K562 (cell line): ENCODE measurements around the gene CAB39. TPM values are rescaled to one million over a fixed set of nuclear protein-coding genes. Genes with fewer than 3 reads are reported as not detected.

ENCODE experiments used
- ATAC-seq: fragments of 200-7000 bp; cut with Tn5 transposase; 3 replicates; pipeline ENCODE4 v1.9.1; 2020; ENCODE audit warnings: moderate library complexity
- BruUV-seq: library from RNA; stranded (reverse); fragments of 400-500 nt; replicated peaks from 2 replicates; lab custom pipeline; 2021; lab: Mats Ljungman, UMichigan
- CTCF ChIA-PET: fragments of 300-600 bp; formaldehyde crosslinking; extraction: SDS; loops from one replicate; lab custom pipeline; 2021; ENCODE audit warnings: low intra/inter-chr PET ratio; lab: Yijun Ruan, JAX
- POLR2A ChIA-PET: fragments of 300-600, 350-650 bp; sonication (Branson Sonifier 250); formaldehyde crosslinking; extraction: SDS; loops from one replicate; lab custom pipeline; 2021; ENCODE audit warnings: antibody characterized with exemption, inconsistent platforms; lab: Yijun Ruan, JAX
- DNase-seq, 4 experiments: peaks; one replicate each; pipeline versions ENCODE4 v3.0.0 to v3.0.0-alpha.2; 2011 to 2018; ENCODE audit warnings: low spot score in 3 of 4, mixed read lengths in 3 of 4; ENCODE audit errors: extremely low read depth in 1 of 4
- FAIRE-seq: peaks from 2 replicates; lab custom pipeline; 2011; peaks lifted over from hg19 to GRCh38; lab: Jason Lieb, UNC
- H2AFZ ChIP-seq: 2 replicates; pipeline ENCODE4 v1.6.0; 2011; ENCODE audit warnings: low read depth, low read length, control low read depth, inconsistent platforms
- H3K27ac ChIP-seq: fragments of 200-600 bp; 3 replicates; pipeline ENCODE4 v1.8.0; 2011; ENCODE audit warnings: low read depth, mild to moderate bottlenecking, control low read depth, inconsistent platforms, low read length, moderate library complexity, mixed read lengths; ENCODE audit errors: extremely low read depth
- H3K27me3 ChIP-seq, 2 experiments: fragments of 300-600 bp in 1 of 2; 2 replicates in 1 of 2; 3 replicates in 1 of 2; pipeline versions ENCODE4 v1.6.0 to v1.8.0; 2011; ENCODE audit warnings: inconsistent platforms in 2 of 2, low read length in 2 of 2, mild to moderate bottlenecking in 1 of 2, mixed read lengths in 1 of 2, moderate library complexity in 1 of 2; ENCODE audit not compliant: control insufficient read depth in 2 of 2, insufficient read depth in 2 of 2
- H3K36me3 ChIP-seq: fragments of 300-600 bp; 3 replicates; pipeline ENCODE4 v1.8.0; 2011; ENCODE audit warnings: mild to moderate bottlenecking, low read length, inconsistent platforms; ENCODE audit not compliant: control insufficient read depth, insufficient read depth
- H3K4me1 ChIP-seq, 2 experiments: fragments of 200-600 bp in 1 of 2; replicated peaks in 1 of 2; 2 replicates in 1 of 2; 3 replicates in 1 of 2; pipeline versions ENCODE4 v1.5.1 to v1.8.0; 2011; ENCODE audit warnings: inconsistent platforms in 2 of 2, low read length in 2 of 2, mild to moderate bottlenecking in 1 of 2, mixed read lengths in 1 of 2, moderate library complexity in 1 of 2; ENCODE audit not compliant: control insufficient read depth in 2 of 2, insufficient read depth in 2 of 2
- H3K4me2 ChIP-seq: 2 replicates; pipeline ENCODE4 v1.6.1; 2011; ENCODE audit warnings: low read length, control low read depth, inconsistent platforms, mixed read lengths; ENCODE audit not compliant: insufficient read depth
- H3K4me3 ChIP-seq: fragments of 200-600 bp; sonication (generic), shearing (Covaris generic); 2 replicates; pipeline ENCODE4 v1.5.1; 2016; ENCODE audit warnings: control low read depth, inconsistent platforms
- H3K79me2 ChIP-seq: fragments of 200-600 bp; 3 replicates; pipeline ENCODE4 v1.8.0; 2011; ENCODE audit warnings: low read length, inconsistent platforms; ENCODE audit not compliant: control insufficient read depth, insufficient read depth
- H3K9ac ChIP-seq, 2 experiments: 2 replicates each; pipeline versions ENCODE4 v1.6.0 to v1.6.1; 2011; ENCODE audit warnings: low read depth in 2 of 2, low read length in 2 of 2, control low read depth in 1 of 2, inconsistent platforms in 1 of 2, mild to moderate bottlenecking in 1 of 2, mixed read lengths in 1 of 2; ENCODE audit not compliant: insufficient read depth in 1 of 2
- H3K9me1 ChIP-seq: one replicate; pipeline ENCODE4 v1.6.0; 2011; ENCODE audit warnings: inconsistent platforms, mild to moderate bottlenecking, low read length, moderate library complexity; ENCODE audit not compliant: control insufficient read depth, insufficient read depth
- H3K9me3 ChIP-seq: replicated peaks from 2 replicates; pipeline ENCODE4 v1.5.1; 2011; ENCODE audit warnings: low read depth, low read length, inconsistent platforms; ENCODE audit not compliant: control insufficient read depth, insufficient read depth
- H4K20me1 ChIP-seq: replicated peaks from 2 replicates; pipeline ENCODE4 v1.6.1; 2011; ENCODE audit warnings: low read length, inconsistent platforms, mixed read lengths; ENCODE audit not compliant: control insufficient read depth, insufficient read depth
- BMI1 ChIP-seq: fragments of 150-350 bp; IDR thresholded peaks from 2 replicates; pipeline ENCODE4 v1.6.1; 2014; ENCODE audit warnings: low read length
- KLF16 ChIP-seq: IDR thresholded peaks from 2 replicates; pipeline ENCODE4 v1.6.1; 2016; ENCODE audit warnings: antibody characterized with exemption
- MYNN ChIP-seq, 2 experiments: sonication (generic); formaldehyde crosslinking in 1 of 2; IDR thresholded peaks; 2 replicates each; pipeline versions ENCODE4 v1.5.0 to v1.6.1; 2016 to 2020; ENCODE audit warnings: antibody characterized with exemption in 1 of 2, missing genetic modification reagents in 1 of 2
- PCBP2 ChIP-seq: fragments of 200-400 bp; formaldehyde crosslinking; IDR thresholded peaks from 2 replicates; pipeline ENCODE4 v1.6.1; 2018; ENCODE audit warnings: low read length, low read depth, mild to moderate bottlenecking, moderate library complexity; ENCODE audit not compliant: poor library complexity, severe bottlenecking
- RFX7 ChIP-seq: fragments of 250-450 bp; sonication (Bioruptor Pico); IDR thresholded peaks from 2 replicates; pipeline ENCODE4 v1.5.1; 2021; ENCODE audit warnings: mild to moderate bottlenecking
- U2AF2 ChIP-seq: fragments of 200-400 bp; formaldehyde crosslinking; optimal IDR thresholded peaks from 2 replicates; pipeline ENCODE3; 2017; ENCODE audit warnings: low read depth, mild to moderate bottlenecking, low read length
- ZFX ChIP-seq: sonication (generic); formaldehyde crosslinking; IDR thresholded peaks from 2 replicates; pipeline ENCODE4 v1.8.0; 2022; ENCODE audit warnings: mild to moderate bottlenecking, missing genetic modification reagents, moderate library complexity
- ZNF583 ChIP-seq: fragments of 250-450 bp; sonication (Bioruptor Pico); IDR thresholded peaks from 2 replicates; pipeline ENCODE4 v1.4.0; 2020
- WGBS: fragments of 100-300 bp; shearing (Covaris generic); methylation state at CpG from one replicate; pipeline ENCODE4 v1.1.6; 2016; ENCODE audit warnings: low coverage, mixed read lengths; ENCODE audit not compliant: insufficient coverage; ENCODE audit errors: missing lambda C conversion rate; 5-methylcytosine and 5-hydroxymethylcytosine counted together
- in situ Hi-C: fragments of 300-500 bp; cut with MboI; formaldehyde crosslinking; loops from 4 replicates; pipeline ENCODE4 v1.15.0; 2018; ENCODE audit warnings: inconsistent platforms, mixed read lengths
- intact Hi-C: fragments of 100-400 bp; cut with micrococcal nuclease; formaldehyde crosslinking; loops from 2 replicates; pipeline ENCODE4 v1.14.2; 2022
- polyA plus RNA-seq, 8 experiments: library from polyadenylated mRNA; depleted of rRNA in 4 of 8; stranded (reverse) in 5 of 8; unstranded in 3 of 8; fragments of >200 nt; fragmentation: Nextera tagmentation in 2 of 8; fragmentation: Illumina TruSeq in 1 of 8; extraction: Ambion mirVana in 2 of 8; extraction: Trizol in 1 of 8; gene quantifications; 2 replicates each; pipeline versions ENCODE4 v1.2.1 to v1.2.3, GENCODE V29; 2011 to 2014; ENCODE audit warnings: inconsistent platforms in 1 of 8, missing spikeins in 1 of 8
- total RNA-seq, 7 experiments: library from RNA; depleted of rRNA in 6 of 7; stranded (reverse); fragments of >200 nt in 6 of 7; fragmentation: Illumina TruSeq in 2 of 7; extraction: Trizol in 2 of 7; gene quantifications; 2 replicates each; pipeline versions ENCODE4 v1.2.1 to v1.2.3, GENCODE V29; 2011 to 2021; ENCODE audit warnings: low replicate concordance in 1 of 7
- TF ChIP-seq, protein P1 (sequence below), 2 experiments: fragments of 450-650 bp; formaldehyde crosslinking in 1 of 2; IDR thresholded peaks; 2 replicates each; pipeline versions ENCODE4 v1.4.0 to v1.6.1; 2014 to 2020; ENCODE audit warnings: mild to moderate bottlenecking in 2 of 2, borderline replicate concordance in 1 of 2, low read depth in 1 of 2
- TF ChIP-seq, protein P2 (sequence below): fragments of 250-450 bp; sonication (Bioruptor Pico); IDR thresholded peaks from 2 replicates; pipeline ENCODE4 v1.8.0; 2021; ENCODE audit warnings: mild to moderate bottlenecking, moderate library complexity

The CAB39 gene
- total and polyA plus RNA-seq, 9 of the 15 experiments (the other 6 are each of a cell fraction or from before 2014, with no cell fraction given) = 27.2 to 94.4 (median 70.1) TPM

DNA sequence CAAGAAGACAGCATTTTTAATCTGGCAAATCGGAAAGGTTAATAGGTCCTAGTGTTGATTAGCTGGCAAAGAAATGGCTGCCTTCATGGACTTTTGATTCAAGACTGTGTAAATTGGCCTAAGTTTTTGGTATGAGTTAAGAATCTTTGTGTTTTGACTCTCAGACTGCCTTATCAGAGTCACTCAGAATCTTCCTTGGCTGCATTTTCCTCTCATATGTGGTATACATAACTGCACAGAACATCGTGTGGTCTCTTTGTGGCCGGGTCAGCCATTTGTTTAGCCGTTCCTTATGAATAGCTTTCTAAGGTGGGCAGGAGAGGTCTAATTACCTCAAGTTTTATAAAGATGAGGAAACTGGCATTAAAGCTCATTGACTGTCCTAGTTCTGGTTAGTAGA, 30.1 kb downstream of the CAB39 start:
- 60% methylated on average over 4 of the region's 4 CpGs for WGBS
- no peak overlapping the region for H3K4me3 ChIP-seq
- ChIA-PET POLR2A (interaction anchor here (0.6 to 1.2 kb wide), 3 partner anchors 12 to 33 kb away, joined by 3 read pairs; no protein-coding TSS in a partner anchor), CTCF (interaction anchor here (0.7 kb wide), 1 partner anchor 1229 kb away, joined by 3 read pairs; no protein-coding TSS in a partner anchor)
- no TSS peak for BruUV-seq
- no peaks in the 10 kb centered on the region for H3K9me3 ChIP-seq
- peaks cover 80% of the 10 kb centered on the region for H3K36me3 ChIP-seq
- H3K27ac ChIP-seq = no peak overlapping the region
- no peak overlapping the region for H3K9ac ChIP-seq
- H3K9me1 ChIP-seq = no peaks in the 10 kb centered on the region
- ATAC-seq = peak; percentile 37
- H3K79me2 ChIP-seq = peaks cover 95% of the 10 kb centered on the region
- peaks cover 4 to 18% of the 10 kb centered on the region in 2 experiments; a peak in 3 of 5 replicates for H3K4me1 ChIP-seq
- DNase-seq = no peak
- no peaks in the 10 kb centered on the region for H3K27me3 ChIP-seq
- intact Hi-C loops = no loop called here
- in situ Hi-C loops = no loop called here
- no peak overlapping the region for H2AFZ ChIP-seq
- H3K4me2 ChIP-seq = no peak overlapping the region
- H4K20me1 ChIP-seq = no peaks in the 10 kb centered on the region; the same call in 1 of the 2 replicates
- FAIRE-seq = peak; percentile 37
- TF ChIP-seq BMI1 (no peak), PCBP2 (no peak), U2AF2 (no peak), MYNN (IDR thresholded peaks at IDR 0.05) (no peak), MYNN (CRISPR knock-in tag; IDR thresholded peaks at IDR 0.05) (no peak), RFX7 (CRISPR knock-in tag) (no peak), ZFX (CRISPR knock-in tag) (no peak), ZNF583 (CRISPR knock-in tag) (no peak), KLF16 (no peak)
- TF ChIP-seq, protein P1, sequence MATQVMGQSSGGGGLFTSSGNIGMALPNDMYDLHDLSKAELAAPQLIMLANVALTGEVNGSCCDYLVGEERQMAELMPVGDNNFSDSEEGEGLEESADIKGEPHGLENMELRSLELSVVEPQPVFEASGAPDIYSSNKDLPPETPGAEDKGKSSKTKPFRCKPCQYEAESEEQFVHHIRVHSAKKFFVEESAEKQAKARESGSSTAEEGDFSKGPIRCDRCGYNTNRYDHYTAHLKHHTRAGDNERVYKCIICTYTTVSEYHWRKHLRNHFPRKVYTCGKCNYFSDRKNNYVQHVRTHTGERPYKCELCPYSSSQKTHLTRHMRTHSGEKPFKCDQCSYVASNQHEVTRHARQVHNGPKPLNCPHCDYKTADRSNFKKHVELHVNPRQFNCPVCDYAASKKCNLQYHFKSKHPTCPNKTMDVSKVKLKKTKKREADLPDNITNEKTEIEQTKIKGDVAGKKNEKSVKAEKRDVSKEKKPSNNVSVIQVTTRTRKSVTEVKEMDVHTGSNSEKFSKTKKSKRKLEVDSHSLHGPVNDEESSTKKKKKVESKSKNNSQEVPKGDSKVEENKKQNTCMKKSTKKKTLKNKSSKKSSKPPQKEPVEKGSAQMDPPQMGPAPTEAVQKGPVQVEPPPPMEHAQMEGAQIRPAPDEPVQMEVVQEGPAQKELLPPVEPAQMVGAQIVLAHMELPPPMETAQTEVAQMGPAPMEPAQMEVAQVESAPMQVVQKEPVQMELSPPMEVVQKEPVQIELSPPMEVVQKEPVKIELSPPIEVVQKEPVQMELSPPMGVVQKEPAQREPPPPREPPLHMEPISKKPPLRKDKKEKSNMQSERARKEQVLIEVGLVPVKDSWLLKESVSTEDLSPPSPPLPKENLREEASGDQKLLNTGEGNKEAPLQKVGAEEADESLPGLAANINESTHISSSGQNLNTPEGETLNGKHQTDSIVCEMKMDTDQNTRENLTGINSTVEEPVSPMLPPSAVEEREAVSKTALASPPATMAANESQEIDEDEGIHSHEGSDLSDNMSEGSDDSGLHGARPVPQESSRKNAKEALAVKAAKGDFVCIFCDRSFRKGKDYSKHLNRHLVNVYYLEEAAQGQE (IDR thresholded peaks at IDR 0.05; ENCODE audit: borderline replicate concordance) = no peak
- TF ChIP-seq, protein P1 (CRISPR knock-in tag; IDR thresholded peaks at IDR 0.05; ENCODE audit: low read depth) = no peak
- TF ChIP-seq, protein P2, sequence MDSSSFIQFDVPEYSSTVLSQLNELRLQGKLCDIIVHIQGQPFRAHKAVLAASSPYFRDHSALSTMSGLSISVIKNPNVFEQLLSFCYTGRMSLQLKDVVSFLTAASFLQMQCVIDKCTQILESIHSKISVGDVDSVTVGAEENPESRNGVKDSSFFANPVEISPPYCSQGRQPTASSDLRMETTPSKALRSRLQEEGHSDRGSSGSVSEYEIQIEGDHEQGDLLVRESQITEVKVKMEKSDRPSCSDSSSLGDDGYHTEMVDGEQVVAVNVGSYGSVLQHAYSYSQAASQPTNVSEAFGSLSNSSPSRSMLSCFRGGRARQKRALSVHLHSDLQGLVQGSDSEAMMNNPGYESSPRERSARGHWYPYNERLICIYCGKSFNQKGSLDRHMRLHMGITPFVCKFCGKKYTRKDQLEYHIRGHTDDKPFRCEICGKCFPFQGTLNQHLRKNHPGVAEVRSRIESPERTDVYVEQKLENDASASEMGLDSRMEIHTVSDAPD (CRISPR knock-in tag) = no peak
